Cardiac fibroblast (primary cell): ENCODE data around the gene YIF1B.
"Not testable (repeated sequence)": the region's sequence is repeated elsewhere in the genome, so short reads cannot be mapped to it uniquely, and the experiment has no call there.

Experiments
- DNase-seq, 2 donors: peaks; one replicate each; pipeline versions ENCODE4 v3.0.0 to v3.0.0-alpha.2; 2010; ENCODE audit warnings: low read depth in 2 of 2
- H3K4me3 ChIP-seq, 2 donors: replicated peaks in 1 of 2; 1 replicate in 1 of 2; 2 replicates in 1 of 2; pipeline ENCODE4 v1.5.1; 2011; ENCODE audit warnings: low read depth in 2 of 2, low read length in 2 of 2, mild to moderate bottlenecking in 2 of 2, moderate library complexity in 1 of 2
- TF ChIP-seq, protein P1 (sequence below): IDR thresholded peaks from one replicate; pipeline ENCODE4 v1.5.1; 2011; ENCODE audit warnings: low read depth, mild to moderate bottlenecking, low read length, inconsistent platforms

Gene YIF1B

DNA sequence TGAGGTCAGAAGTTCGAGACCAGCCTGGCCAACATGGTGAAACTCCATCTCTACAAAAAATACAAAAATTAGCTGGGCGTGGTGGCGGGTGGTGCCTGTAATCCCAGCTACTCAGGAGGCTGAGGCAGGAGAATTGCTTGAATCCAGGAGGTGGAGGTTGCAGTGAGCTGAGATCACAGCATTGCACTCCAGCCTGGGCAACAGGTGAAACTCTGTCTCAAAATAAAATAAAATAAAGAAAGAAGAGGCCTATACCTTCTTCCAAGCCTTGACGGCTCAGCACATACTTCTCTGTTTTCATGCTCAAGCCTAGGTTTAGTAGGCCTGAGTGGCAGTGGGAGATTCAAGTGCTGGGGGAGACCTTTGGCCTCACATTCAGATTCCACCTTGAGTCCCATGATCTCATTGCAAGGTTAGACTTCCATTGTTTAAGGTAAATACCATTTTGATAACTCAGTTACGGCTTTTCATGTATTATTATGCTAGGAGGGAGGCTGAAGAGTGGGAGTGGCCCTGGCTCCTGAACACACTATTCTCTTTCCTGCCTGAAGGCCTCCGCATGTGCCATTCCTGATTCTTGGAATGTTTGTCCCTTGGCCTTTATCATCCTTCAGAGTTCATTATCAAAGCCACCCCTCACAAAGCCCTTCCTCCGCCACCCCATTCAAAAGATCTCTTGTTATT is 53.0 kb downstream of the YIF1B start:
- TF ChIP-seq, protein P1, sequence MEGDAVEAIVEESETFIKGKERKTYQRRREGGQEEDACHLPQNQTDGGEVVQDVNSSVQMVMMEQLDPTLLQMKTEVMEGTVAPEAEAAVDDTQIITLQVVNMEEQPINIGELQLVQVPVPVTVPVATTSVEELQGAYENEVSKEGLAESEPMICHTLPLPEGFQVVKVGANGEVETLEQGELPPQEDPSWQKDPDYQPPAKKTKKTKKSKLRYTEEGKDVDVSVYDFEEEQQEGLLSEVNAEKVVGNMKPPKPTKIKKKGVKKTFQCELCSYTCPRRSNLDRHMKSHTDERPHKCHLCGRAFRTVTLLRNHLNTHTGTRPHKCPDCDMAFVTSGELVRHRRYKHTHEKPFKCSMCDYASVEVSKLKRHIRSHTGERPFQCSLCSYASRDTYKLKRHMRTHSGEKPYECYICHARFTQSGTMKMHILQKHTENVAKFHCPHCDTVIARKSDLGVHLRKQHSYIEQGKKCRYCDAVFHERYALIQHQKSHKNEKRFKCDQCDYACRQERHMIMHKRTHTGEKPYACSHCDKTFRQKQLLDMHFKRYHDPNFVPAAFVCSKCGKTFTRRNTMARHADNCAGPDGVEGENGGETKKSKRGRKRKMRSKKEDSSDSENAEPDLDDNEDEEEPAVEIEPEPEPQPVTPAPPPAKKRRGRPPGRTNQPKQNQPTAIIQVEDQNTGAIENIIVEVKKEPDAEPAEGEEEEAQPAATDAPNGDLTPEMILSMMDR, result no peak
- no peak overlapping the region for H3K4me3 ChIP-seq
- peak in 1 of 2 donors; percentile 36 for DNase-seq

DNA sequence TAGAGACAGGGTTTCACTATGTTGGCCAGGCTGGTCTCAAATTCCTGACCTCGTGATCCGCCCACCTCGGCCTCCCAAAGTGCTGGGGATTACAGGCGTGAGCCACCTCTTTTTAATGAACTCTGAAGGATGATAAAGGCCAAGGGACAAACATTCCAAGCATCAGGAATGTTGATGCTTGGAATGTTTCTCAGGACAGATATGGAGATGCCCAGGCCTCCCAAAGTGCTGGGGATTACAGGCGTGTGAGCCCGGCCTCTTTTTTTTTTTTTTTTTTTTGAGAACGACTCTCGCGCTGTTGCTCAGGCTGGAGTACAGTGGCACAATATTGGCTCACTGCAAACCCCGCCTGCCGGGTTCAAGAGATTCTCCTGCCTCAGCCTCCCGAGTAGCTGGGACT is 53.8 kb downstream of the YIF1B start:
- H3K4me3 ChIP-seq, DNase-seq: not testable (repeated sequence)

DNA sequence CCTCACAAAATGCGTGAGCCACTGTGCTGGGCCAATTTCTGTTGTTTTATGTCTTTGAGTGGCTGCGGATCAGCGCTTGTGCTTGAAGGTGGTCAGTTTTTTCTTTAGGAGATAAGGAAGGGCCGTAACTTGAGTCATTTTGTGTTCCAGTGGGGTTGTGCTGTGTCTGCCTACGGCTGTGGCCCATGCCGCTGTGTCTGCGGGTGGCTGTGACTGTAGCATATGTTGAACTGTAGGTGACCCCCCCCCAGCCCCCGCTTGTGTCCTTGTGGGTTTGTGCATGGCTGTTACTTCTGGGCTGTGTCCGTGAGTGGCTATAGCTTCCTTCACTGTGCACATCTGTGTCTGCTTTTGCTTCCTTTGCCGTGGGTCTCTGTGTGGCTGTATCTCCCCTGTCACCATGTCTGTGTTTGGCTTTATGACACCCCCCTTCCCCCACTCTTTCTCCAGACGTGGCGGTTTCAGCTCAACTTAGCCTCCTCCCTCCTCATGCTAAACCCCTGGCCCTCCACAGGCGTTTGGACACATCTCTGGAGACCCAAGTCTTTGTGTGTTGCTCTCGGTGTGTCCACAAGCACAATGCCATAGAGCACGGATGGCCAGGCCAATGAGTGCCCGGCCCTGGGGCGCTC is 60.2 kb downstream of the YIF1B start:
- TF ChIP-seq, protein P1, result no peak
- H3K4me3 ChIP-seq, result peak overlapping the region; percentile 42
- no peak for DNase-seq

DNA sequence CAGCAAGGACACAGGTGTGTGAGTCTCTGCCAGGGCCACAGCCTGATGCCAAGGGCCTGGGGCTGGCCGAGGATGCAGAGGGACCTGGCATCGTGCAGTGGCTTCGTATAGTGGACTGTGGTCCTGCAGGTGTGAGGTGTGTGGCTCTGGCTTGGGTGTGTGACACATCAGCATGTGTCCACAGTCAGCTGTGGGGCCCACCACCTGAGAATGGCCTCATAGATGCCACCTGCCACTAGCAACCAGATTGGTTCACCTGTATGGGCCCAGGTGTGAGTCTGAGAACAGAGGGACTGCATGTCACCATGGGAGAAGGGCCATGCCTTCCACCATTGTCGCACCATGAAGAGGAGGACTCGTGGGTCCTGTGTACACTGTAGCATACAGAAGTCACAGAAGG is 62.0 kb downstream of the YIF1B start:
- H3K4me3 ChIP-seq, result no peak overlapping the region
- no peak for DNase-seq
- TF ChIP-seq, protein P1, result no peak
